ENCODE data around the gene SLFN5.
A peak's percentile ranks its signal among the peaks of the same experiment; 100 is the strongest.
"Not testable (repeated sequence)": the region's sequence is repeated elsewhere in the genome, so short reads cannot be mapped to it uniquely, and the experiment has no call there.

SLFN5 gene

DNA sequence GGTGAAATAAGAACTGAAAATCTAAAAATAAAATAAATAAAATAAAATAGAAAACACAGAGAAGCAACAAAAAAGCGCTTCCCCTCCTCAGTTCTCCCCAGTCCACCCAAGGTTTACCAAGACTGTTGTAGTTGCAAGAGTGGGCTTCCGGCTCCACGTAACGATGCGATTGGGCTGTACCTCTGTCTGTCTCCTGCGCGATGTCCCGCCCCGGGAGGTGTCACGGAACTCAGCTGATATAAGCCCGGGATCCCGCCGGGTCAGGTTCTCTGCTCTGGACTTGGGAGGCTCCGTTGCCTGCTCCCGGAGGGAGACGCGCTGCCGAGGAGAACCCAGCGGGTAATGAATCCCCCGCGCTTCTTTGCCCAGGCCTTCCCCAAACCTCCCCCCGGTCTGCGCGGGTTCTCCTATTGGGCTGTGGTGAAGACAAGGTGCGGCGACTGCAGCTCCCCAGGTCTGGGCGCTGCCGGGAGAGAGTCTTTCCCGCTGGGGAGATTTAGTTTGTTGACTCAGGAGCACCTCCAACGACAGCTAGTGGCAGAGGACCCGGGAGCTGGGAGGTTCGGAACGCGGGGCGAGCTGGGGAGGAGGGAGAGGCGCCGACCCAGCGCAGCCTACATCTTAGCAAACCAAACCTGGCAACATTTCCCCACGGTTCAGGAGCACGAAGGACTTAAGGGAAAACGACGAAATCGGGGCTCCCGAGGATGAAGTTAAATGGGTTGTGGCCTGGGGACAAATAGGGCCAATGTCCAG, at the start of gene SLFN5:
SLFN5 (plus strand) TSS at position 268 of the 756 bp plus-strand sequence. CDS start 15,619 bp downstream, outside the sequence.
- peak; percentile 89 for DNase-seq

DNA sequence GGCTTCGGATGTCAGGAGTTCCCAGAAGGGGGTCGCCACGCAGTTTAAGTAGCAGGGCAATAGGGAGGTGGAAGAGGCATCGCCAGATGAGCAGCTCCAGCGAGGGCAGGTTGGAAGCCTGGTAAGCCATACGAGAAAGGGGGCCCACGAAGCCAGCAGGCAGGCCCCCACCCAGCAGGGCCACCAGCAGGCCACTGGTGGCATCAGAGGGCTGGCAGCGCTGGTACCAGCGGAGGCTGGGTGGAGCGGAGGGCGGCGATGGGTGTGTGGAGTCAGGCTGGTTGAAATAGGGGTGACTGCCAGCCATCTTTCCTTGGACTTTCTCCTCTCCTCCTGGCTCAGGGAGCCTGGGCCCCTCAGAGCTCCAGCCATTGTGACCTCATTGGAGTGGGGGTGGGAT, 48.9 kb upstream of the SLFN5 start, which contains the start of gene SLC35G3:
SLC35G3 (minus strand) TSS at position 393 of the 400 bp plus-strand sequence; CDS start at position 307, 86 bp downstream.
- DNase-seq: not testable (repeated sequence)

GRCh38 chr17:35195062-35195461, 47.8 kb upstream of the SLFN5 start:
- DNase-seq: not testable (repeated sequence)

DNA sequence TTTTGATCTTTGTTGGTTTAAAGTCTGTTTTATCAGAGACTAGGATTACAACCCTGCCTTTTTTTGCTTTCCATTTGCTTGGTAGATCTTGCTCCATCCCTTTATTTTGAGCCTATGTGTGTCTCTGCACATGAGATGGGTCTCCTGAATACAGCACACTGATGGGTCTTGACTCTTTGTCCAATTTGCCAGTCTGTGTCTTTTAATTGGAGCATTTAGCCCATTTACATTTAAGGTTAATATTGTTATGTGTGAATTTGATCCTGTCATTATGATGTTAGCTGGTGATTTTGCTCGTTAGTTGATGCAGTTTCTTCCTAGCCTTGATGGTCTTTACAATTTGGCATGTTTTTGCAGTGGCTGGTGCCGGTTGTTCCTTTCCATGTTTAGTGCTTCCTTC, 40.3 kb upstream of the SLFN5 start:
- not testable (repeated sequence) for DNase-seq

- no peak for DNase-seq
These were observed 32.1 kb upstream of the SLFN5 start for GRCh38 chr17:35210741-35211140.

DNA sequence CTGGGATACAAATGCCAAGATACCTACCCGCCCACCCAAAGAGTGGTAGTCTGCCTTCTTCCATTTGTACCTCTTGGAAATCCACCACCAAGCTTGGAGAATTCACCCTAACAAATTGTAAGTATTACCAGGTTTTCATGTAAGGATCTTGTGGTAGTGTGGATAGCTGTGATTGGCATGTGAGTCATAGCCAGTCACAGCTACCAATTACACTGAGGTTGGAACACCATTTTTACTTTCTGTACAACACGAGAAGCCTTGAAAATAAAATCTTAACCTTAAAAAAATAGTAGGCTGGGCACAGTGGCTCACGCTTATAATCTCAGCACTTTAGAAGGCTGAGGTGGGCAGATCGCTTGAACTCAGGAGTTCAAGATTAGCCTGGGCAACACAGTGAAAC, 30.2 kb upstream of the SLFN5 start:
- DNase-seq: no peak

- no peak for DNase-seq
These were observed 29.4 kb upstream of the SLFN5 start for GRCh38 chr17:35213412-35213940.

DNA sequence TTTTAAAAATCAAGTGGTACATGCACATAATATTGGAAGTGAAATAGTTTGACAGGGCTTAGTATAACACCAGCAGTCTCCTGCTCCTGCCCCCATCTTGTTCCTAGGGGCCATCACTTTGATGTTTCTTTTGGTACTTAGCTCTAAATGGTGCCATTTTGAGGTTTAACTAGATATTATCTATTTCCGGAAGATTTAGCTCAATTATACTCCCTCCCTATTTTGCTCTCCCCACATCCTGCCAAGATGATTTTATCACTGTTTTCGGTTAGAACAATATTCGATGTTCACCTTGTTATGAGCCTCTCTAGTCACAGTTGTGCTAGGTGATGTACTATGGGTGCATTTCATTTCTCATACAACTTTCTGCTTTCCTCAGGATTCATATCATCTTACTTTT, 28.7 kb upstream of the SLFN5 start:
- no peak for DNase-seq

DNA sequence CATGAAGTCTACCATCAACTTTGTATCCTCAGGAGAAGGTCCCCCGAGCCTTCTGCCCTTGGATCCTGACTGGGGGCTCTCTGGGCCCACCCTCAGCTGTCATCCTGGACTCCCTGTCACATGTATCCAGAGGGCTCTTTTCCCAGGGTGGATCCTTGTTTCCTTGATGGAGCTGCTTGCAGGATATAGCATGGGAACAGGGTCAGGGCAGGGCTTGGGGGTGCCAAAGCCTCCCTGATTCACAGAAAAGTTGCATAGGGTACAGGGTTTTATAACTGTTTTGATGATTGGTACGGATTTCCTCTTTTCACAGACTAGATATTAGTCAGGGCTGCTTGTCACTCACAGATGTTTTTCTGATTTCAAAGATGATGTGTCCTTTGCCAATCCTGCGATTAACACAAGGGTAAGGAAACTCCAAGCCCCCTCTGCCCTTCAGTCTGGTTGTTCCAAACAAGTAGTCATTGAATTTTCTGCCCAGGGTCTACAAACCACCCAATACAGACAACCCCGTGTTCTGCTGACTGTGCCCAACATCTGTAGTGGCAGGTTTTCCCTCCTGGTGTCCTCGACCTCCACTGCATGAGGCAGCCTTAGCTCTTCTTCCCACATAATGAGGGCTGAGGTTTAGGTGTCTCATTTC, 28.1 kb upstream of the SLFN5 start:
- DNase-seq: no peak

DNA sequence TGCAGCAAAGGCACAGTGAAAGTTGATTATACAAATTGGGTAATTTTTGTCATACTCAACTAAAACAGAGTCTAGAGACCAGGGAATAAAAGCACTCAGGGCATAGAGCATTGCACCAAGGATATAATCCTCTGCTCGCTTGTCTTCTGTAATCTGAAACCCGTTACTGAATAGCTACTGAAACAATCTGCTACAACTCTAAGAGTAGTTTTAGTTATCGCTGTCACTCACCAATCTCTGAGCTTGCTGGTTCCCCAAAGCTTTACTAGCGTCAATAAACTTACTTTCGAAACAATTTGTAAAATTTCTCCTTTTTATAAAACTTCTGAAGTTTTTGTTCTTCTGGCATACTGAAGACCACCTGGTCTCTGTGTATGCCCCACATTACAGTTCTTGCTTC, 25.8 kb upstream of the SLFN5 start:
- no peak for DNase-seq

- no peak for DNase-seq
These were observed 24.0 kb upstream of the SLFN5 start for GRCh38 chr17:35218915-35219314.

GRCh38 chr17:35222452-35222851, 20.4 kb upstream of the SLFN5 start:
- no peak for DNase-seq

DNA sequence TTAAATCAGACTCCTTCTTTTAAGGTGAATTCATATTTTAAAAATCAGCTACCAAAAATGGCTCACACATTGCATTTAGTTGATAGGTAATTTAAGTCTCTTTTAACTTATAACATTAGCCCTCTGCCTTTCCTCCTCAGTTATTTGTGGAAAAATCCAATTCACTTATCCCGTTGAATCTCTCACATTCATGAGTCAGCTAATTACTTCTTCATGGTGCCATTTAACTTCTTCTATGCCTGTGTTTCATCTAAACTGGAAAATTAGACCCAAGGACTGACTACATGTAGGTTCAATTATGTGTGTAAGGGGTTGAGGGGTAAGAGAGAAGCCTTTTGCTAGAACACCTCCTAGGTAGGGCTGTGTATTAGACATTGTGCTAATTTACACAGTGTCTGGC, 18.4 kb upstream of the SLFN5 start:
- DNase-seq: no peak

DNA sequence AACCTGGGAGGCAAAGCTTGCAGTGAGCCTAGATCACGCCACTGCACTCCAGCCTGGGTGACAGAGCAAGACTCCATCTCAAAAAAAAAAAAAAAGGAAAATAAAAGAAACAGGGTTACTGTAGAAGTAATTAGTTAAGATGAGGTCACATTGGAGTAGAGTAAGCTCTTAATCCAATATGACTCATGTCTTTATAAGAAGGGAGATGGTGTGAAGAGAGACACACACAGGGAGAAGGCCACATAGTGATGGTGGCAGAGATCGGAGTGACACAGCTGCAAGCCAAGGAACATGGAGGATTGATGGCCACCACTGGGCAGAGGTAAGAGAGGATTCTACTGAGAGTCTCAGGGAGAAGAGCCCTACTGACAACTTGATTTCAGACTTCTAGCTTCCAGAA, 15.3 kb upstream of the SLFN5 start:
- no peak for DNase-seq

DNA sequence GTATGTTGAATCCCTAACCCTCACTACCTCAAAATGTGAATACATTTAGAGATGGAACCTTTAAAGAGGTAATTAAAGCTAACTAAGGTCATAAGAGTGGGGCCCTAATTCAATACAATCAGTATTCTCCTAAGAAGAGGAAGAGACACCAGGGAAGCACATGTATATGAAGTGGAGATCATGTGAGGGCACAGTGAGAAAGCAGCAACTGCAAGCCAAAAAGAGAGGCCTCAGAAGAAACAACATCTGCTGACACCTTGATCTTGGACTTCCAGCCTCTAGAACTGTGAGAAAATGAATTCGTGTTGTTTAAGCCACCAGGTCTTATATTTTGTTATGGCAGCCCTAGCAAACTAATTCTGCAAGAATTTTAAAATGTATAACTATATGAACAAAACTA, 13.2 kb upstream of the SLFN5 start:
- DNase-seq: no peak

DNA sequence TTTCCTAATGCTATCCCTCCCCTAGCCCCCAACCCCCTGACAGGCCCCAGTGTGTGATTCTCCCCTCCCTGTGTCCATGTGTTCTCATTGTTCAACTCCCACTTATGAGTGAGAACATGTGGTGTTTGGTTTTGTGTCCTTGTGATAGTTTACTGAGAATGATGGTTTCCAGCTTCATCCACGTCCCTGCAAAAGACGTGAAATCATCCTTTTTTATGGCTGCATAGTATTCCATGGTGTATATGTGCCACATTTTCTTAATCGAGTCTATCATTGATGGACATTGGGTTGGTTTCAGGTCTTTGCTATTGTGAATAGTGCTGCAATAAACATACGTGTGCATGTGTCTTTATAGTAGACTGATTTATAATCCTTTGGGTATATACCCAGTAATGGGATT, 8.6 kb upstream of the SLFN5 start:
- DNase-seq: not testable (repeated sequence)

- DNase-seq: no peak
These were observed 7.6 kb upstream of the SLFN5 start for GRCh38 chr17:35235289-35235688.

DNA sequence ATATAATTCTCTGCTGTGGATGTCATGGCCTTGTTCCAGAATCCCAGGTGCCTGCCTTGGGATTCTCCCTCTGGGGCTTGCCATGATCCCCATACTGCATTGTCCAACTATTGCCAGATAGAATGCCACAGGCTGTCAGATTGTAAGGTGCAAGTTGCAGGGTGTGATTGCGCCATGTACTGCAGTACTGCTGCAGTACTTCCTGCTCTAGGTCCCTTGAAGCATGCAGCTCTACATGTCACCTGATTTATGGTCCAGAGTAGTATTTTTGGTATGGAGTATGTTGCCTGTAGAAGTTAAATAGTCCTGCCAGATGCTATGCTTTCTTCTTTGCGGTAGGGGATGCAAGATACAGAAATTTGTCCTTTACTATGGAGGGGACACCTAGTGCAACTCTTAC, 7.0 kb upstream of the SLFN5 start:
- no peak for DNase-seq

GRCh38 chr17:35236821-35237220, 6.1 kb upstream of the SLFN5 start:
- DNase-seq: no peak

GRCh38 chr17:35238821-35239220, 4.1 kb upstream of the SLFN5 start:
- no peak for DNase-seq

DNA sequence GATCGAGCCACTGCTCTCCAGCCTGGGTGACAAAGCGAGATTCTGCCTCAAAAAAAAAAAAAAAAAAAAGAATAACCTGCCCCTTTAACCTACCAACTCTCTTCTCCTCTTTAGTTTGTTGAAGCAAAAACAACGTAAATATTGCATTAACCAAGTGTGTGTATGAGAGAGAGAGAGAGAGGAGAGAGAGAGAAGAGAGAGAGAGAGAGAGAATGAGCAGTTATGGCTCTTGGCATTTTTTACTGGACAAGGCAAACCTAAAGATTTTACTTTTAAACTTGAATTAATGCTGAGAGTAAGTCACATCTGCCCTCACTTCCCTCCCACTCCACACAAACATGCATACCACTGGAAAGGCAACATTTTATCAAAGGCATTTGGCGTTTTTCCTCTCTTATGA, 3.0 kb upstream of the SLFN5 start:
- no peak for DNase-seq

- no peak for DNase-seq
These were observed 2.0 kb upstream of the SLFN5 start for GRCh38 chr17:35240861-35241260.

DNA sequence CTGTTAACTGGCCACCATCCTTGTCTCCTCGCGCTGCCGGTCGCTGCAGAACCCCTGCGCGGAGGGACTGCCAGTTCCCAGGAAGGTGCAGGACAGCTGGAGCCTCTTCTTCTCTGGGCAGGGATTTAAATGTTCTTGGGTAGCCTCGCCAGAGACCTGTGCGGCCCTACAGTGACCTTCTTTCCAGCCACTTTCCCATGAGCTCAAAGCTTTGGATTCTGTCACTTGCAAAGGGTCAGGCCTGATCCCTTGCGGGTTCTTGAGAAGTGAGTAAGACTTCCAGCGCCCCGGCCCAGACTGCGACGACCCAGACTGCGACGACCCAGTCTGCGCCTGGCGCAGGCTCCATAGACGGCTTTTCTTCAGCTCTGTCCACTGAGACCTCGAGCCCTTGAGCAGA, 1.4 kb upstream of the SLFN5 start:
- DNase-seq: no peak

GRCh38 chr17:35242158-35242804, 591 bp upstream of the SLFN5 start:
- peak; percentile 69 for DNase-seq
